Measurements from ENCODE around the gene EPHX1.

- TF ChIP-seq REST (IDR thresholded peaks at IDR 0.05), result no peak
- no peak for TF ChIP-seq CTCF (IDR thresholded peaks at IDR 0.05; ENCODE audit: low read depth, low read length, missing input control)
- TF ChIP-seq ZBTB33 (IDR thresholded peaks at IDR 0.05), result no peak
- no peak for TF ChIP-seq TAF1 (conservative IDR thresholded peaks at IDR 0.05)
- no peak for TF ChIP-seq RAD21 (IDR thresholded peaks at IDR 0.05)
- TF ChIP-seq NR2F2 (IDR thresholded peaks at IDR 0.05), result no peak
- no peak for TF ChIP-seq YY1 (IDR thresholded peaks at IDR 0.05)
- TF ChIP-seq SP1 (IDR thresholded peaks at IDR 0.05), result no peak
- TF ChIP-seq EGR1 (IDR thresholded peaks at IDR 0.05; ENCODE audit: low read depth in 2 of 2), result no peak
- no peak for TF ChIP-seq HNF4A (conservative IDR thresholded peaks at IDR 0.05)
- no peak for TF ChIP-seq ATF3 (IDR thresholded peaks at IDR 0.05)
Measured at GRCh38 chr1:225780630-225781029, 29.3 kb upstream of the EPHX1 start.

Measured in liver (tissue), 3 donors.